NAMALWA (cell line): ENCODE results near the gene CILP2.
A peak's percentile ranks its signal among the peaks of the same experiment; 100 is the strongest.

Experiments used
- DNase-seq: peaks from one replicate; pipeline ENCODE4 v3.0.0-alpha.2; 2015; ENCODE audit warnings: low spot score

Gene CILP2, protein sequence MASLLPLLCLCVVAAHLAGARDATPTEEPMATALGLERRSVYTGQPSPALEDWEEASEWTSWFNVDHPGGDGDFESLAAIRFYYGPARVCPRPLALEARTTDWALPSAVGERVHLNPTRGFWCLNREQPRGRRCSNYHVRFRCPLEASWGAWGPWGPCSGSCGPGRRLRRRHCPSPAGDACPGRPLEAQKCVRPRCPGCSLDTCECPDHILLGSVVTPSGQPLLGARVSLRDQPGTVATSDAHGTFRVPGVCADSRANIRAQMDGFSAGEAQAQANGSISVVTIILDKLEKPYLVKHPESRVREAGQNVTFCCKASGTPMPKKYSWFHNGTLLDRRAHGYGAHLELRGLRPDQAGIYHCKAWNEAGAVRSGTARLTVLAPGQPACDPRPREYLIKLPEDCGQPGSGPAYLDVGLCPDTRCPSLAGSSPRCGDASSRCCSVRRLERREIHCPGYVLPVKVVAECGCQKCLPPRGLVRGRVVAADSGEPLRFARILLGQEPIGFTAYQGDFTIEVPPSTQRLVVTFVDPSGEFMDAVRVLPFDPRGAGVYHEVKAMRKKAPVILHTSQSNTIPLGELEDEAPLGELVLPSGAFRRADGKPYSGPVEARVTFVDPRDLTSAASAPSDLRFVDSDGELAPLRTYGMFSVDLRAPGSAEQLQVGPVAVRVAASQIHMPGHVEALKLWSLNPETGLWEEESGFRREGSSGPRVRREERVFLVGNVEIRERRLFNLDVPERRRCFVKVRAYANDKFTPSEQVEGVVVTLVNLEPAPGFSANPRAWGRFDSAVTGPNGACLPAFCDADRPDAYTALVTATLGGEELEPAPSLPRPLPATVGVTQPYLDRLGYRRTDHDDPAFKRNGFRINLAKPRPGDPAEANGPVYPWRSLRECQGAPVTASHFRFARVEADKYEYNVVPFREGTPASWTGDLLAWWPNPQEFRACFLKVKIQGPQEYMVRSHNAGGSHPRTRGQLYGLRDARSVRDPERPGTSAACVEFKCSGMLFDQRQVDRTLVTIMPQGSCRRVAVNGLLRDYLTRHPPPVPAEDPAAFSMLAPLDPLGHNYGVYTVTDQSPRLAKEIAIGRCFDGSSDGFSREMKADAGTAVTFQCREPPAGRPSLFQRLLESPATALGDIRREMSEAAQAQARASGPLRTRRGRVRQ

DNA sequence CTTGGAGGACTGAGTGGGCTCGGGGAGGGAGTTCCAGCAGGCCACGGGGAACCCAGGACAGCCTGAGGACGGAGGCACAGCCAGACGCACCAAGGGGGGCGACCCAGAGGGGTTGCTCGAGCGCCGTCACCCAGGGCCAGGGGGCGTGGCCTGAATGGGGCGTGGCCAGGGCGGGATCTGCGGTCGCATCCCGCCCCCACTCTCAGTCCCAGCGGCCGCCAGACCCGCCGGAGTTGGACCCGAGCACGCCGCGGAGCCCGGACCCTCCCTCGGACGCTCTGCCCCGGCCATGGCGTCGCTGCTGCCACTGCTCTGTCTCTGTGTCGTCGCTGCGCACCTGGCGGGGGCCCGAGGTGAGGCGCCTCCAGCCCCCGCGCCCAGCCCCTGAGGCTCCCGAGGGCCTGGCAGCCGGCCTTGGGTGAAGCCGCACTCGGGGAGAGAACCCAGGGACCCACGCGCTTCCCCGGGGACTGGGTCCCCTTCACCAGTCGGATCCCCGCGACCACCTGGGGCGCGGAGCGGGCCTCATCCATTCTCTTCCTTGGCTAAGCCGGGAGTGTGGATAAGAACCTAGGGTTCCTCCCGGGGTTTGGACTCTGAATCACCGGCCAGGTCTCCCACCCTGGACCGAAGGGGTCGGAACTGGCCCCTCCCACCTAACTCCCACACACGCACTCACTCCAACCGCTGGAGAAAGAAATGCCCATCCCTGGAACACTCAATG, at the start of gene CILP2:
Gene CILP2, plus strand, starts transcription at position 205 of the 724 bp plus-strand sequence. Its CDS starts 85 bp downstream, at position 290.
- DNase-seq = no peak

DNA sequence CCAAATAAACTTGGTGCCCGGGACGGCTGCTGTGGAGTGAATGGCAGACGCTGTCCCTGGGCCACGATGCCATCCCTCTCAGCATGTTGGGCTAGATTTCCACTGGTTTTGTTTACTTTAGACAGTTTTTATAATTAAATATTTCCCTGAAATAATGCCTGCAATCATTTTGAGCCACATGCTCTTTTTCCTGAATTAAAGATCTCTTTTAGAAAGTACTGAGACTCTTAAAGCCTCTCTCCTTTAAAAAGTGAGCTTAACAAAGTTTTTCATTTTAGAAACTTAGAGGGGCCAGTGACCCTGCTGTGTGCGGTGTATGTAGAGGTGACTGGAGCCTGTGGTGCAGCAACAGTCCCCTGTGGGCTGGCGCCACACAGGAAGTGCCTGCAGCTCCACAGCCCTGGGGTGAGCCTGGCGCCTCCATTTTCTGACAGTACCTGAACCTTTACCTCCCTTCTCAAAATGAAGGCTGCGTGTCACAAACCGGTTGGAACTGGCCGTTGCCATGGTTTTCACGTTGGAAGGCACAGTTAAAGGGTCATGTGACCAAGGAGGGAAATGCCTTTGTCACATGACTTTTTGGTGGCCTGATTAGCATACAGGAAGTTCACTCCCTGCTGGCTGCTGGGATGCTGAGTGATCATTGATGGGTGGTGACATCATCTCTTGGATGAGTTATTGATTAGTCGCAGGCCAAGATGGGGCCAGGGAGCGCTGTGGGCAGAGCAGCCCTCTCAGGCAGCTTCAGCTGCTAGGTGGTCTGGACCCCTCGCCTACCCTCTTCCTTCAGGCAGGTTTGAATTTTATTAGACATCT, 49.0 kb upstream of the CILP2 start:
- DNase-seq = peak; percentile 79

DNA sequence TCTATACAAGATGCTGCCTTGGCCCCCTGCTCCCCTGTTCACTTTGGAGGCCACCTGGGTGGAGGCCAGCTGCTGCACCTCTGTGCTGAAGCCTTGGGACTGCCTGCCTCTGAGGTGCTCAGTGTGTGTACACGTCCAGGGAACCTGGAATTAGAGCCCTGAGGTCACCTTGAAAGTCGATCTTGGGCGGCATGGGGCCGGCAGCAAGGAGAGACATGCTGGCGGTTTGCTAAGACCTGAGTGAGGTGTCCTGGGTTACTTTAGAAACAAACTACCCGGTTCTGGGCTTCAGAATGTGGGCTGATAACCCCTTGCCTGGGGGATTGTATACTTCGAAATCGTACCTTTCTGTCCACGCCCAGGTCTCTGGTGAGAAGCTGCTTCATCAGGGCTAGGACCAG, 48.3 kb upstream of the CILP2 start:
- DNase-seq = peak; percentile 37

DNA sequence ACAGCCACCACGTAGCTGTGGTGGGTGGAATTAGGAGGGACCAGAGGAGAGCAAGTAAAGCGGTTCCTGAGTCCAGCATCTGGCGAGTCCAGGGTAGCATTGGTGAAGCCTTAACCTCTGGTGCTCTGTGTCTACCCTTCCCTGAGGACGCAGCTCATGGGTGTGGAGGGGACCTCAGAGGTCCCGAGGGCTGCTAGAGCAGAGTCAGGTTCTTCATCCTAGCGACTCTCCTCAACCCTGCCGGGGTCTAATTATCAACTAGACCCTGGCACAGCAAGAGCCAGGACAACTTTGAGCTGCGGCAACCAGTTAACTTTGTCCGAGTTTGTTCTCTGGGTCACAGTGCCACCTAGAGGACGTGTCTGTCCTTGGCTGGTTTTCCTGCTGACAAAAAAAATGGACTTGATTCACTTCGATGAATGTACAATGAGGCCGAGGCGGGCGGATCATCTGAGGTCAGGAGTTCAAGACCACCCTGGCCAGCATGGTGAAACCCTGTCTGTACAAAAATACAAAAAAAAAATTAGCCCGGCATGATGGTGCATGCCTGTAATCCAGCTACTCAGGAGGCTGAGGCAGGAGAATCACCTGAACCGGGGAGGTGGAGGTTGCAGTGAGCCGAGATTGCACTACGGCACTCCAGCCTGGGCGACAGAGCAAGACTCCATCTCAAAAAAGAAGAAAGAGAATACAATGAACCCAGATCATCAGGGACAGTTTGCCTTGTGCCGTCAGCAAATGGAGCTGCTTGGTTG, 47.7 kb upstream of the CILP2 start:
- peak; percentile 90 for DNase-seq

DNA sequence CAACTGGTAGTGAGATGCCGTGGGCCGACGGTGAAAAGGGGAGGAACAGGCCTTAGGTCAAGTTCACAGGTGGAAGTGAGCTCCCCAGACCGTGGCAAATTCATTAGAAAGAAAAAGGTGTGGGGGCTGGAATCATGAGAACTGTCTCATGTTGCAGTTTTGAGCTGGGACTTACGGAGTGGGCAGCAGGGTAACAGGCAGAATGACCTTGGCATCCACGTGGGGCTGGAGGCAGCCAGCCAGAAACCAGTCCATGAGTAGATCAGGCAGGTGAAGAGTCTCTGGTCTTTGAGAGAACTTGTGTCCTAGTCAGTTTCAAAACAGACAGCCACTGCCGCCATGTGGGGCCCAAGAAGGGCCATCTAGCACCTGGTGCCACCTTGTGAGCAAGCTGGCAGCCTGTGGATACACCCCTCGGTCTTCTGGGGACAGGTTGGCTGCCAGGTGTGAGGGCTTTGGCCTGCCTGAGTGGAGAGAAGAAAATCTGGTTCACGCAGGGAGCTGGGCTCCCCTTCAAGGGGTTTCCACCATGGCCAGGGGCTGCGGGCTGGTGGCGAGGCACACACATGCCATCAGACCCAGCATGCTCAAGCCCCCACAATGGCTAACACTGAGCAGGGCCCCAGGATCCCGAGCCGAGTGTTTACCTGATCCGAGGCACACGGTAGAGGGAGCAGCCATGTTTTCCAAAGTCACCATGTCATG, 46.6 kb upstream of the CILP2 start:
- DNase-seq = no peak

DNA sequence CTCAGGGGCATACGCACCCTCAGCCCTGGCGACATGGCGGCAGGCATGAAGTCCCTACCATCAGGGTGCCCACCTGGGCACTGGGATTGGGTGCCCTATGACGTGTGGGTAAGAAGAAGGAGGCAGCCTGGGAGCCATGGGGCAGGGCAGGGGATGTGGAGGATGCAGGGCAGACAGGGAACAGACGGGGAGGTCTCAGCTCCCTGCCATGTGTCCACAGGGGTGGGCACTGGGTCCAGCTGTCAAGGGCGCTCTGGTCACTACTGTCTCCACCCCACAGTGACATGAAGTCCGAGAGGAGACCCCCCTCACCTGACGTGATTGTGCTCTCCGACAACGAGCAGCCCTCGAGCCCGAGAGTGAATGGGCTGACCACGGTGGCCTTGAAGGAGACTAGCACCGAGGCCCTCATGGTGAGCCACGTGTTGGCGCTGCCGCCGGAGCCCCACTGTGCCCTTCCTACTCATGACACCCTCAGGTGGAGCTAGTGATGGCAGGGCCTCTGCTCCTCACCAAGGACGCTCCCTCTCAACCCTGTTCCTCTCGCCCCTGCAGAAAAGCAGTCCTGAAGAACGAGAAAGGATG, 45.9 kb upstream of the CILP2 start:
- DNase-seq = no peak

DNA sequence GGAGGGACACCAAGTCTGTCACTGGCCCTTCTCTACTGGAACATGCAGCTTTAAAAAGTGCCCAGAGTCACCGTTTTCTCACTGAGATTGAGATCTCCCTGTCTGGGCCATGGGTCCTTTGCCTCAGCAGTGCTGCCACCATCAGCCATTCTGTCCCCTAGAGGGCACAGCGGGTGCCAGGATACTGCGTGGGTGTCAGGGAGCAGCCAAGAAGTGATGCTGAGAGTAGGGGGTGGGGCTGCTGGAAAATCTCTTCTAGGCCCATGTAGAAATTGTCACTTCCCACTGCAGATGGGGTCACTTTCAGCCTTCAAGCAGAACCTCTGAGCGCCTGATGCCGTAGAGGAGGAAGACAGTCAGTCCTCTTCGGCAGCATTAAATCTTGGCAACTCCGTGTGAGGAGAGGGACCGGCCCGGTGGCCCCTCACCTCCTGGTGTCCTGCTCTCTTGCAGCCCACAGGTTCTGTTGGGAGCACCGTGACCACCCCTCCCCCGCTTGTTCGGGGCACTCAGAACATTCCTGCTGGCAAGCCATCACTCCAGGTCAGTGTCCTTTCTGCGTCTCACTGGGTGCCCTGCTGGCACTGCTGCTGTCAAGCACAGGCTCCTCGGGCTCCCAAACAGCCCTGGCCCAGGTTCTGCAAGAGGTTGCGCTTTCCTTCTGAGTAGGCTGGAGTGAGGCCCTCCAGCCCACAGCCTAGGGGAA, 44.1 kb upstream of the CILP2 start:
- no peak for DNase-seq

DNA sequence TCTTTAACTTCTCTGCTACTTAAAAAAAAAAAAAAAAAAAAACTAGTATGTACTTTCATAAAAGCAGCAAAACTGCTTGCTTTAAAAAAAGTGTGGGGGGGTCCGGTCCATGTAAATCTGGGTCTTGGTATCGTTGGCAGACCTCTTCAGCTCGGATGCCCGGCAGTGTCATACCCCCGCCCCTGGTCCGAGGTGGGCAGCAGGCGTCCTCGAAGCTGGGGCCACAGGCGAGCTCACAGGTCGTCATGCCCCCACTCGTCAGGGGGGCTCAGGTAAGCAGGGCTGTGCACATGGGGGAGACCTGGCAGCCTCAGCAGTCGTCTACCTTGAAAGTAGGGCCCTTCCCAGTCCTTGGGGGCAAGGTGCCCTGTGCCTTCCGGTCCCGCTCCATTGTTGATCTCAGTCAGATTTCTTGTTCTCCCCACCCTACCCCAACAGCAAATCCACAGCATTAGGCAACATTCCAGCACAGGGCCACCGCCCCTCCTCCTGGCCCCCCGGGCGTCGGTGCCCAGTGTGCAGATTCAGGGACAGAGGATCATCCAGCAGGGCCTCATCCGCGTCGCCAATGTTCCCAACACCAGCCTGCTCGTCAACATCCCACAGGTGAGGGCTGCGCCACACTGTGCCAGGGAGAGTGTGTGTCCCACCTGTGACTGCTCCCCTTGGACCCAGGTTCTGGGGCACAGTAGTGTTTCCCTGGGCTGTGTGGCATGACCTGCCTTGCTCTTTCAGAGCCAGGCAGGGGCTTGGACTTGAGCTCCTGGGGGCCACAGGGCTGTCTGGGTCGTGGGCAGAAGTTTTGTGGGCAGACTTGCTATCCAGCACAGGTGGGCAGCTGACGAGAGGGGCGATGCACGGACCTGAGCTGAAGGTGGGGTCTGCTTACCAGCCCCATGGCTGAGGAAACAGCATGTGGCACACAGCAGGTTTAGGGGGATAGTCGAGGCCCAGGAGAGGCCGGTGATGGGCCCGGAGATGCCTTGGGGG, 42.2 kb upstream of the CILP2 start:
- no peak for DNase-seq

DNA sequence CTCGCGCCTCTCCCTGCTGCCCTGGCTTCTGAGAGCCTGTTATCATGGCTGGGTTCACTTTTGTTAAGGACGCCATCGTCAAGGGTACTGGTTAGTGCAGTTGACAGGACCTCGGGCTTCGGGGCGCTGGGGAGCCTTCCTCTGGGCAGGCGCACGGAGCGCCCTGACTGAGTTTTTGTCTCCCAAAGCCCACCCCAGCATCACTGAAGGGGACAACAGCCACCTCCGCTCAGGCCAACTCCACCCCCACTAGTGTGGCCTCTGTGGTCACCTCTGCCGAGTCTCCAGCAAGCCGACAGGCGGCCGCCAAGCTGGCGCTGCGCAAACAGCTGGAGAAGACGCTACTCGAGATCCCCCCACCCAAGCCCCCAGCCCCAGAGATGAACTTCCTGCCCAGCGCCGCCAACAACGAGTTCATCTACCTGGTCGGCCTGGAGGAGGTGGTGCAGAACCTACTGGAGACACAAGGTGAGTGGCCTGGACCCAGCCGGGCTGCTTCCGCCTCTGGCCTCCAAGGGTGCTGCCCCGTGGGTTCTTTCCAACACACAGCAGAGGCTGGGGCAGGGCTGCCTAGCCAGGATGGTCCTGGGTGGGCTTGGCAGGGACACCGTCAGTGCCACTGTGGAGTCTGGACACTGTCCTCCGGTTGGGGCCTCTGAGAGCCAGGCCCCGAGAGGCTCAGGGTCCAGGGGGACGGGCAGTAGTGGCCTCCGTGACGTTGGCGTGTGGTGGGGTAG, 39.6 kb upstream of the CILP2 start:
- no peak for DNase-seq

DNA sequence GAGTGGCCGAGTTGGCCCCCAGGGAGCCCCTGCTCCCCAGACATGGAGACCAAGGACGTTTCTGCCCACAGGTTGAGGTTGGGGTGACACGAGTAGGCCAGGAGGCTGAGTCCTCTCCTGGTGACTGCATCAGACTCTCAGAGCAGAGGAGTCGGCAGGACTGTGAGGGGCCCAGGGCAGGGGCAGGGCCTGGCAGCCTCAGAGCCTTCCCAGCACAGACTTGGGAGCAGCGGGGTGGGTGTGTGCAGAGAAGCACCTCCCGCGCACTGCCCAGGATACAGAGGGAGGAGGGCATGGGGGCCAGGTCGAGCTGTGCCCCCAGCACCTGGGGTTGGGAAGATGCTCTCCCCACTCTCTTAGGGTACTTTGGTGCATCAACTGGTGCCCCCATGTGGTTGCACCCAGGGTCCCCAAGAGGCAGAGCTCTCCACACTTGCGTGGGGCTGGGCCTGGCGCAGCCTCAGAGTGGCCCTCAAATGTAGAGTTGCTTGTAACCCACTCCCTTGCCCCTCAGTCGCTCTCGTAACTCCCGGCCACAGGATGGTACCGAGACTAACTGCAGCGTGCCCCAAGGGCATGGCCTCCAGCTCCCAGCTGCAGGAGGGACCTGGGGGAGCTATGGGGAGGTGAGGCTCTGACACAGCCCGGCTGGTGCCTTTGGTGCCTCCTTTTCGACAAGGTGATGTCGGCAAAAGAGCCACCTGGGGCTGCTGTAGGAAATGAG, 38.6 kb upstream of the CILP2 start:
- no peak for DNase-seq

DNA sequence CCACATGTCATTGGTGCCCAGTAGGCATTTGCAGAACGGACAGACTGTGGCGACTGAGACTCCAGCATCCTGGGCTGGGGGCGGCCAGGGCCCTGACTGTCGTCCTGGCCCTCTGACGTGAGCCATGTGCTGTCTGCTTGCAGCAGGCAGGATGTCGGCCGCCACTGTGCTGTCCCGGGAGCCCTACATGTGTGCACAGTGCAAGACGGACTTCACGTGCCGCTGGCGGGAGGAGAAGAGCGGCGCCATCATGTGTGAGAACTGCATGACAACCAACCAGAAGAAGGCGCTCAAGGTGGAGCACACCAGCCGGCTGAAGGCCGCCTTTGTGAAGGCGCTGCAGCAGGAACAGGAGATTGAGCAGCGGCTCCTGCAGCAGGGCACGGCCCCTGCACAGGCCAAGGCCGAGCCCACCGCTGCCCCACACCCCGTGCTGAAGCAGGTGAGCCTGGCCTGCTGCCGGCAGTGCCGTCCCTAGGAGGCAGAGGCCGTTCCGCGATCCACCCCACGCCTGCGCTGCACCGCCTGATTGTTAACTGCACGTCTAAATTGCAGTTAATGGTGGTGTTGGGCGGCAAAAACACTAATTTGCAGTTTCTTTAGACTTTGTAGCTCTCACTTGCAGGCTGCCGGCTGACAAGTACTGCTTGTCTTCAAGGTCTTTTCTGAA, 37.0 kb upstream of the CILP2 start:
- no peak for DNase-seq

DNA sequence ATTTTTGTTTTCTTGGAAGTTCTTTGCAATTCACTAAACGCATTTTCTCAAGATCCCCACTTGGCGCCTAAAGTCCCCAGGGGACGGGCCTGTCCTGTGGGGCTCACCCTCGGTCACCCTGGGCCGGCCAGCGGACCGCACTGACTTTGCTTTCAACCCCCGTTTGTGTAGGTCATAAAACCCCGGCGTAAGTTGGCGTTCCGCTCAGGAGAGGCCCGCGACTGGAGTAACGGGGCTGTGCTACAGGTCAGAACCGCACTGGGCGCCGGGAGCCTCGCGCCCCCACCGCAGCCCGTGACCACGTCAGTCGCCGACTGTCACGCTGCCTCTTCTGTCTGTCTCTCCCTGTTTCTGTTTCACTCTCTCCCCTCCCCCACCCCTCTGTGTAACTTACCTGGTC, 36.3 kb upstream of the CILP2 start:
- DNase-seq = no peak

DNA sequence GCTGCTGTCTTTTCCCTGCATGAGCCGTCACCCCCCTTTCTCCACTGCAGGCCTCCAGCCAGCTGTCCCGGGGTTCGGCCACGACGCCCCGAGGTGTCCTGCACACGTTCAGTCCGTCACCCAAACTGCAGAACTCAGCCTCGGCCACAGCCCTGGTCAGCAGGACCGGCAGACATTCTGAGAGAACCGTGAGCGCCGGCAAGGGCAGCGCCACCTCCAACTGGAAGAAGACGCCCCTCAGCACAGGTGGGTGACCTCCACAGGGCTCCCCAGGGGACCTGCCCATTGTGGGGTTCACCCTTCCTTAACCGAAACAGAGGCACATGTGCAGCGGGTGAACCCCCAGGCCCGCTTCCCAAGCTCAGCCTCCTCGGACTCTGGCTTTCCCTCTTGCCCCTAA, 35.8 kb upstream of the CILP2 start:
- DNase-seq = no peak

DNA sequence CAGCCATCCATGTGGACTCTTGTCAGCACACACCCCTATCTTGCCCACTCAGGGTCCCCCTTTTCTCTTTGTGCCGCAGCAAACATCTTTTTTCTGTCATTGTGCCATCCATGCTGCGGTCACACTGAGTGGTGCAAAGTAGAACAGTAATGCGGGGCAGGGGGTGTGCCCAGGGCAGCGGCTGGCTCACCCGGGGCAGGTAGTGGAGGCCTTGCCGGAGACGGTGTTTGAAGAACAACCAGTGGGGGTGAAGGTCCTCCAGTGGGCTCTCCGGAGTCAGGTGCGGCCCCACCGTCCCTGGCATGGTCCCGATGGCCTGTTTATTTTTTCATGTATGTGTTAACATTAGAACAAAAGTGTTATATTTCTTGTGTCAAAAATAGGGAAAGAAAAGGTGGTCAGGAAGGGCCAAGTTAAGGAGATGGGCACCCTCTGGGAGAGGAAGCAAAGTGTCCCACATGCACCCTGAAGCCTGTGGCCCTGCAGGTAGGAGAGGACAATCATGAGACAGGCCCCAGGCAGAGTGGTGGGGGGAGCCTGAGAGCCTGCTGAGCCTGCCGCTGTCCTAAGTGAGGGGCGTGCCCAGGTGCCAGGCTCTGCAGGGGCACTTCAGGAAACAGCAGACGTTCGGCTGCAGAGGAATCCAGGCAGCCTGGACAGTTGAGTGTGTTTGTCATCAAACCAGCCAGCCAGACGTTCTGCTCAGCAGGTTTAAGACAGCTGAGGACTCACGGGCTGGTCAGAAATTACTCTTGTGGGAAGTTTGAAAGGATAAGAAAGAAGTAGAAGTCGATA, 35.1 kb upstream of the CILP2 start:
- no peak for DNase-seq
